HepG2 (cell line): ENCODE results near the gene PEAK3. TPM values are rescaled to one million over a fixed set of nuclear protein-coding genes. Genes with fewer than 3 reads are reported as not detected.
A peak's percentile ranks its signal among the peaks of the same experiment; 100 is the strongest.

Source experiments
- ARNT2 ChIP-seq: sonication (generic); formaldehyde crosslinking; IDR thresholded peaks from 2 replicates; pipeline ENCODE4 v1.8.0; 2022; ENCODE audit warnings: mild to moderate bottlenecking, low read depth, missing genetic modification reagents, moderate library complexity
- CENPT ChIP-seq: sonication (generic); formaldehyde crosslinking; IDR thresholded peaks from 2 replicates; pipeline ENCODE4 v1.8.0; 2022; ENCODE audit warnings: low read depth, mild to moderate bottlenecking, moderate library complexity, missing genetic modification reagents
- FOSL1 ChIP-seq: sonication (generic); formaldehyde crosslinking; IDR thresholded peaks from 2 replicates; pipeline ENCODE4 v1.9.0; 2021; ENCODE audit warnings: missing genetic modification reagents, borderline replicate concordance
- IRX3 ChIP-seq: sonication (generic); formaldehyde crosslinking; IDR thresholded peaks from 2 replicates; pipeline ENCODE4 v1.8.1; 2023; ENCODE audit warnings: mild to moderate bottlenecking, low read depth, missing genetic modification reagents, borderline replicate concordance
- KLF16 ChIP-seq, 2 experiments: sonication (generic) in 1 of 2; formaldehyde crosslinking in 1 of 2; IDR thresholded peaks; 2 replicates each; pipeline versions ENCODE4 v1.6.1 to v1.8.0; 2016 to 2023; ENCODE audit warnings: missing genetic modification reagents in 2 of 2, missing compliant biosample characterization in 1 of 2
- KMT2B ChIP-seq: IDR thresholded peaks from 2 replicates; pipeline ENCODE4 v1.6.1; 2016; ENCODE audit warnings: missing genetic modification reagents, missing compliant biosample characterization
- NFIC ChIP-seq: IDR thresholded peaks from 2 replicates; pipeline ENCODE4 v1.6.1; 2012; ENCODE audit warnings: mild to moderate bottlenecking, low read length, inconsistent platforms
- POGK ChIP-seq: sonication (generic); formaldehyde crosslinking; conservative IDR thresholded peaks from 2 replicates; pipeline ENCODE4 v1.8.0; 2022; ENCODE audit warnings: mild to moderate bottlenecking, moderate library complexity, missing genetic modification reagents
- RBM22 ChIP-seq: fragments of 200-400 bp; formaldehyde crosslinking; optimal IDR thresholded peaks from 2 replicates; pipeline ENCODE3; 2017; ENCODE audit warnings: mild to moderate bottlenecking, low read length, moderate library complexity
- REPIN1 ChIP-seq: sonication (generic); formaldehyde crosslinking; IDR thresholded peaks from 2 replicates; pipeline ENCODE4 v1.8.0; 2022; ENCODE audit warnings: missing genetic modification reagents, low read depth, mild to moderate bottlenecking, borderline replicate concordance
- RFX5 ChIP-seq: IDR thresholded peaks from 2 replicates; pipeline ENCODE4 v1.6.1; 2011; ENCODE audit warnings: low read depth, low read length, improper control_type of control experiment
- SMC3 ChIP-seq: IDR thresholded peaks from 2 replicates; pipeline ENCODE4 v1.6.1; 2011; ENCODE audit warnings: low read length, improper control_type of control experiment
- TBX2 ChIP-seq: sonication (generic); formaldehyde crosslinking; IDR thresholded peaks from 2 replicates; pipeline ENCODE4 v1.5.0; 2020; ENCODE audit warnings: missing genetic modification reagents, mild to moderate bottlenecking, borderline replicate concordance
- ZBTB42 ChIP-seq: sonication (generic); formaldehyde crosslinking; IDR thresholded peaks from 2 replicates; pipeline ENCODE4 v1.5.0; 2020; ENCODE audit warnings: mild to moderate bottlenecking, missing genetic modification reagents
- ZNF138 ChIP-seq: sonication (generic); formaldehyde crosslinking; IDR thresholded peaks from 2 replicates; pipeline ENCODE4 v1.5.0; 2020; ENCODE audit warnings: mild to moderate bottlenecking, low read depth, missing genetic modification reagents
- ZNF44 ChIP-seq: sonication (generic); formaldehyde crosslinking; IDR thresholded peaks from 2 replicates; pipeline ENCODE4 v1.5.1; 2020; ENCODE audit warnings: mild to moderate bottlenecking, missing genetic modification reagents
- ZNF501 ChIP-seq: sonication (generic); formaldehyde crosslinking; IDR thresholded peaks from 2 replicates; pipeline ENCODE4 v1.5.1; 2020; ENCODE audit warnings: mild to moderate bottlenecking, moderate library complexity, missing genetic modification reagents
- ZNF629 ChIP-seq: sonication (generic); formaldehyde crosslinking; conservative IDR thresholded peaks from 2 replicates; pipeline ENCODE4 v1.5.0; 2020; ENCODE audit warnings: missing genetic modification reagents
- ZNF749 ChIP-seq: sonication (generic); formaldehyde crosslinking; IDR thresholded peaks from 2 replicates; pipeline ENCODE4 v1.8.0; 2022; ENCODE audit warnings: mild to moderate bottlenecking, missing genetic modification reagents, moderate library complexity, borderline replicate concordance
- ZNF788 ChIP-seq: sonication (generic); formaldehyde crosslinking; IDR thresholded peaks from 2 replicates; pipeline ENCODE4 v1.5.0; 2020; ENCODE audit warnings: mild to moderate bottlenecking, missing genetic modification reagents, borderline replicate concordance
- polyA plus RNA-seq, 8 experiments: library from polyadenylated mRNA; depleted of rRNA in 3 of 8; stranded (reverse) in 7 of 8; unstranded in 1 of 8; fragments of >200 nt; fragmentation: Illumina TruSeq in 4 of 8; extraction: Trizol in 4 of 8; gene quantifications; 2 replicates each; pipeline versions ENCODE4 v1.2.1 to v1.2.3, GENCODE V29; 2011 to 2016; ENCODE audit warnings: low read depth in 4 of 8, missing spikeins in 1 of 8, mixed read lengths in 1 of 8; ENCODE audit not compliant: insufficient read depth in 1 of 8
- total RNA-seq, 5 experiments: library from RNA; depleted of rRNA; stranded (reverse); fragments of >200 nt; fragmentation: Illumina TruSeq; extraction: Trizol; gene quantifications; 2 replicates each; pipeline ENCODE4 v1.2.3, GENCODE V29; 2016; ENCODE audit warnings: low read depth in 1 of 5
- TF ChIP-seq, protein P1 (sequence below): sonication (generic); formaldehyde crosslinking; IDR thresholded peaks from 2 replicates; pipeline ENCODE4 v1.4.0; 2020; ENCODE audit warnings: mild to moderate bottlenecking, missing genetic modification reagents
- TF ChIP-seq, protein P2 (sequence below): sonication (generic); formaldehyde crosslinking; IDR thresholded peaks from 2 replicates; pipeline ENCODE4 v1.4.0; 2020; ENCODE audit warnings: mild to moderate bottlenecking, missing genetic modification reagents
- TF ChIP-seq, protein P3 (sequence below): IDR thresholded peaks from 2 replicates; pipeline ENCODE4 v1.6.1; 2012; ENCODE audit warnings: inconsistent platforms
- TF ChIP-seq, protein P4 (sequence below): sonication (generic); formaldehyde crosslinking; IDR thresholded peaks from 2 replicates; pipeline ENCODE4 v1.5.1; 2020; ENCODE audit warnings: missing genetic modification reagents, mild to moderate bottlenecking, borderline replicate concordance
- TF ChIP-seq, protein P5 (sequence below): sonication (generic); formaldehyde crosslinking; conservative IDR thresholded peaks from 2 replicates; pipeline ENCODE4 v1.4.0; 2020; ENCODE audit warnings: missing genetic modification reagents

Gene PEAK3
- total and polyA plus RNA-seq, 2 of the 13 experiments (the other 11 are each of a cell fraction or from before 2014, with no cell fraction given) = not detected

DNA sequence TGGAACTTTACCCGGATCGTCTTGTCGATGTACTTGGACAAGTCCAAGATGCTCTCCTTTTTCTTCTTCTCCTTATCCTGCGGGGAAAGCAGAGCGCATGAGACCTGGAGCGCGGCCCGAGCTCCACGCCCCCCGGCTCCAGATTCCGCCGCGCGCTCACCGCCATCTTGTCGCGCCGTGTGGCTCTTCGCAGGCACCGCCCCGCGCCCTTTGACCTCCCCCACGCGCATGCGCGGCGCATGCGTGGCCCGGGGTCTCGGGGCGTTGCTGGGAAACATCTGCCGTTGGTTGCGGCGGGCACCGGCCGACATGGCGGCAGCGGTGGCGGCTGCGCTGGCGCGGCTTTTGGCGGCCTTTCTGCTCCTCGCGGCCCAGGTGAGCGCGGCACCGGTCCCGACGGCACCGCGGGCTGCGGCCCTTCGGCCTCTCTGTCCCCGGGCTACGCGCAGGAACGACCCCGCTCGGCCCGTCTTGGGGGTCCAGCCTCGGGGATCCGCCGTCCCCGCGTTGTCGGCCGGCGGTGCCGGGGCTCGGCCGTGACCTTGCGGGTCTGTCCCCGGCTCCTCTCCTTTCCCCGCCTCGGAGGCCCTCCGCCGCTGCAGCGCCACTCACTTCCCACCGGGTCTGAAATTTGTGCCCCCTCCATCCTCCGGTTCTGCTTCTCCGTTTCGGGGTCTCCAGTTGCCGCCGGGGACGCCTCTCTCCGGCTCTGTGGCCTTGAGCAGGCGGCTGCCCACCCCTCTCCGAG lies 46.6 kb upstream of the PEAK3 start, which contains the start of the genes LSM7 and SPPL2B (continued):
- TF ChIP-seq POGK (CRISPR knock-in tag) (peak; percentile 56; the same call in 1 of the 2 replicates), RFX5 (peak; percentile 50; the same call in 1 of the 2 replicates), TBX2 (CRISPR knock-in tag) (peak; percentile 65; the same call in 1 of the 2 replicates), RBM22 (no peak), KLF16 (CRISPR knock-in tag; IDR thresholded peaks at IDR 0.05) (peak in 1 of 2 experiments; percentile 70; a peak in 1 of 4 replicates), KMT2B (peak; percentile 58; the same call in 1 of the 2 replicates), FOSL1 (CRISPR knock-in tag) (no peak), ZNF501 (peak; percentile 52; the same call in 1 of the 2 replicates), ZNF138 (CRISPR knock-in tag) (peak; percentile 11; the same call in 1 of the 2 replicates), IRX3 (CRISPR knock-in tag) (peak; percentile 41; the same call in 1 of the 2 replicates), SMC3 (no peak), ZNF749 (CRISPR knock-in tag) (peak; percentile 56; the same call in 1 of the 2 replicates), NFIC (no peak), ZNF44 (CRISPR knock-in tag) (no peak), ZBTB42 (peak; percentile 44; the same call in 1 of the 2 replicates), ARNT2 (CRISPR knock-in tag) (peak; percentile 19; the same call in 1 of the 2 replicates), ZNF788 (CRISPR knock-in tag) (no peak; the same call in 1 of the 2 replicates), REPIN1 (0 out of 2 replicates have a peak, but pooled peaks have one; percentile 28), ZNF629 (CRISPR knock-in tag) (0 out of 2 replicates have a peak, but pooled peaks have one; percentile 27), CENPT (CRISPR knock-in tag) (0 out of 2 replicates have a peak, but pooled peaks have one; percentile 71)
- TF ChIP-seq, protein P1, sequence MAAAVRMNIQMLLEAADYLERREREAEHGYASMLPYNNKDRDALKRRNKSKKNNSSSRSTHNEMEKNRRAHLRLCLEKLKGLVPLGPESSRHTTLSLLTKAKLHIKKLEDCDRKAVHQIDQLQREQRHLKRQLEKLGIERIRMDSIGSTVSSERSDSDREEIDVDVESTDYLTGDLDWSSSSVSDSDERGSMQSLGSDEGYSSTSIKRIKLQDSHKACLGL (CRISPR knock-in tag) = peak; percentile 54; the same call in 1 of the 2 replicates
- TF ChIP-seq, protein P2, sequence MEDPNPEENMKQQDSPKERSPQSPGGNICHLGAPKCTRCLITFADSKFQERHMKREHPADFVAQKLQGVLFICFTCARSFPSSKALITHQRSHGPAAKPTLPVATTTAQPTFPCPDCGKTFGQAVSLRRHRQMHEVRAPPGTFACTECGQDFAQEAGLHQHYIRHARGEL = no peak
- TF ChIP-seq, protein P3, sequence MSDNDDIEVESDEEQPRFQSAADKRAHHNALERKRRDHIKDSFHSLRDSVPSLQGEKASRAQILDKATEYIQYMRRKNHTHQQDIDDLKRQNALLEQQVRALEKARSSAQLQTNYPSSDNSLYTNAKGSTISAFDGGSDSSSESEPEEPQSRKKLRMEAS = peak; percentile 89
- TF ChIP-seq, protein P4, sequence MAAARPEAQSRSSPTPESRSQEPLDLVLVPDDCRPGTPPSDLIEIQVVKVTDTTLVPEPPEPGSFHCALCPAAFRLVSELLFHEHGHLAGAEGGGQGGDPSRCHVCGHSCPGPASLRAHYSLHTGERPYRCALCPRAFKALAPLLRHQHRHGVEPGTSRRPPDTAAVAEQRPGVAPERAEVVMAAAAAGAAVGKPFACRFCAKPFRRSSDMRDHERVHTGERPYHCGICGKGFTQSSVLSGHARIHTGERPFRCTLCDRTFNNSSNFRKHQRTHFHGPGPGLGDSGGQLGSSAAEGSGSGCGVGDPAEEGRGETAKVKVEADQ (CRISPR knock-in tag) = no peak
- TF ChIP-seq, protein P5, sequence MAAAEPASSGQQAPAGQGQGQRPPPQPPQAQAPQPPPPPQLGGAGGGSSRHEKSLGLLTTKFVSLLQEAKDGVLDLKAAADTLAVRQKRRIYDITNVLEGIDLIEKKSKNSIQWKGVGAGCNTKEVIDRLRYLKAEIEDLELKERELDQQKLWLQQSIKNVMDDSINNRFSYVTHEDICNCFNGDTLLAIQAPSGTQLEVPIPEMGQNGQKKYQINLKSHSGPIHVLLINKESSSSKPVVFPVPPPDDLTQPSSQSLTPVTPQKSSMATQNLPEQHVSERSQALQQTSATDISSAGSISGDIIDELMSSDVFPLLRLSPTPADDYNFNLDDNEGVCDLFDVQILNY = peak; percentile 62
